Measurements from ENCODE around the gene DLG2. TPM values are rescaled to one million over a fixed set of nuclear protein-coding genes. Genes with fewer than 3 reads are reported as not detected.

Gene DLG2
- total and polyA plus RNA-seq, 9 of the 15 experiments (the other 6 are each of a cell fraction or from before 2014, with no cell fraction given), result 0.52 to 1.6 (median 0.95) TPM

- Histone ChIP-seq H3K79me2 (ENCODE audit: control insufficient read depth, insufficient read depth, low read length) (no peaks in the 10 kb centered on the region), H3K9ac (ENCODE audit: insufficient read depth in 1 of 2, low read depth in 2 of 2, low read length in 2 of 2) (no peak overlapping the region), H3K9me3 (replicated peaks; ENCODE audit: control insufficient read depth, insufficient read depth, low read depth, low read length) (no peaks in the 10 kb centered on the region), H3K4me1 (replicated peaks in 1 of 2; ENCODE audit: control insufficient read depth in 2 of 2, insufficient read depth in 2 of 2, low read length in 2 of 2) (no peaks in the 10 kb centered on the region), H3K4me2 (ENCODE audit: insufficient read depth, low read length) (no peak overlapping the region), H4K20me1 (replicated peaks; ENCODE audit: control insufficient read depth, insufficient read depth, low read length) (no peaks in the 10 kb centered on the region), H3K27ac (ENCODE audit: extremely low read depth, low read depth, low read length) (no peak overlapping the region), H3K4me3 (no peak overlapping the region), H2AFZ (ENCODE audit: low read depth, low read length) (no peak overlapping the region), H3K27me3 (ENCODE audit: control insufficient read depth in 2 of 2, insufficient read depth in 2 of 2, low read length in 2 of 2) (no peaks in the 10 kb centered on the region), H3K9me1 (ENCODE audit: control insufficient read depth, insufficient read depth, low read length) (no peaks in the 10 kb centered on the region), H3K36me3 (ENCODE audit: control insufficient read depth, insufficient read depth, low read length) (no peaks in the 10 kb centered on the region)
- ChIA-PET CTCF (ENCODE audit: low intra/inter-chr PET ratio) (no interaction called here), POLR2A (no interaction called here)
- BruUV-seq (replicated peaks), result no TSS peak
- TF ChIP-seq ZNF561 (CRISPR knock-in tag; conservative IDR thresholded peaks at IDR 0.05) (no peak), RBM17 (IDR thresholded peaks at IDR 0.05; ENCODE audit: borderline replicate concordance, low read depth, low read length) (no peak), HSF4 (CRISPR knock-in tag; IDR thresholded peaks at IDR 0.05; ENCODE audit: borderline replicate concordance) (no peak), TCF7L2 (IDR thresholded peaks at IDR 0.05; ENCODE audit: low read depth, low read length) (no peak), TSC22D4 (tag; IDR thresholded peaks at IDR 0.05) (no peak), NFRKB (IDR thresholded peaks at IDR 0.05; ENCODE audit: low read depth) (no peak), HCFC1 (IDR thresholded peaks at IDR 0.05; ENCODE audit: low read depth, low read length) (no peak), FOXA3 (CRISPR knock-in tag; conservative IDR thresholded peaks at IDR 0.05 in 1 of 2, IDR thresholded peaks at IDR 0.05 in 1 of 2) (no peak), KLF13 (tag; IDR thresholded peaks at IDR 0.05; ENCODE audit: borderline replicate concordance, low read depth) (no peak), KLF10 (CRISPR knock-in tag; IDR thresholded peaks at IDR 0.05) (no peak), THRAP3 (IDR thresholded peaks at IDR 0.05; ENCODE audit: borderline replicate concordance) (no peak), CBFB (CRISPR knock-in tag; IDR thresholded peaks at IDR 0.05) (no peak), STAT5A (IDR thresholded peaks at IDR 0.05; ENCODE audit: borderline replicate concordance, low read length) (no peak), CBX1 (IDR thresholded peaks at IDR 0.05; ENCODE audit: low read depth) (no peak), PURB (CRISPR knock-in tag; IDR thresholded peaks at IDR 0.05; ENCODE audit: low read depth) (no peak)
- TF ChIP-seq, protein P1, sequence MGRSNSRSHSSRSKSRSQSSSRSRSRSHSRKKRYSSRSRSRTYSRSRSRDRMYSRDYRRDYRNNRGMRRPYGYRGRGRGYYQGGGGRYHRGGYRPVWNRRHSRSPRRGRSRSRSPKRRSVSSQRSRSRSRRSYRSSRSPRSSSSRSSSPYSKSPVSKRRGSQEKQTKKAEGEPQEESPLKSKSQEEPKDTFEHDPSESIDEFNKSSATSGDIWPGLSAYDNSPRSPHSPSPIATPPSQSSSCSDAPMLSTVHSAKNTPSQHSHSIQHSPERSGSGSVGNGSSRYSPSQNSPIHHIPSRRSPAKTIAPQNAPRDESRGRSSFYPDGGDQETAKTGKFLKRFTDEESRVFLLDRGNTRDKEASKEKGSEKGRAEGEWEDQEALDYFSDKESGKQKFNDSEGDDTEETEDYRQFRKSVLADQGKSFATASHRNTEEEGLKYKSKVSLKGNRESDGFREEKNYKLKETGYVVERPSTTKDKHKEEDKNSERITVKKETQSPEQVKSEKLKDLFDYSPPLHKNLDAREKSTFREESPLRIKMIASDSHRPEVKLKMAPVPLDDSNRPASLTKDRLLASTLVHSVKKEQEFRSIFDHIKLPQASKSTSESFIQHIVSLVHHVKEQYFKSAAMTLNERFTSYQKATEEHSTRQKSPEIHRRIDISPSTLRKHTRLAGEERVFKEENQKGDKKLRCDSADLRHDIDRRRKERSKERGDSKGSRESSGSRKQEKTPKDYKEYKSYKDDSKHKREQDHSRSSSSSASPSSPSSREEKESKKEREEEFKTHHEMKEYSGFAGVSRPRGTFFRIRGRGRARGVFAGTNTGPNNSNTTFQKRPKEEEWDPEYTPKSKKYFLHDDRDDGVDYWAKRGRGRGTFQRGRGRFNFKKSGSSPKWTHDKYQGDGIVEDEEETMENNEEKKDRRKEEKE (IDR thresholded peaks at IDR 0.05; ENCODE audit: borderline replicate concordance in 1 of 2, control insufficient read depth in 1 of 2, low read depth in 2 of 2, low read length in 1 of 2), result no peak
- DNase-seq (ENCODE audit: extremely low read depth in 1 of 4, low spot score in 3 of 4), result no peak
- intact Hi-C loops (cut with micrococcal nuclease) (no loop called here), in situ Hi-C loops (cut with MboI) (no loop called here)
- FAIRE-seq, result no peak
- WGBS (ENCODE audit: insufficient coverage, low coverage, missing lambda C conversion rate), result 0% methylated on average over 1 of the region's 1 CpG
- ATAC-seq, result no peak
Measured at GRCh38 chr11:83608571-83608970, 2018.6 kb downstream of the DLG2 start.

Measured in K562 (cell line).